A549 (cell line): ENCODE results near the gene DBH.

ENCODE experiments used
- EP300 ChIP-seq, 2 experiments: fragments of >200 bp; sonication (Bioruptor Twin); formaldehyde crosslinking; IDR thresholded peaks; 2 replicates in 1 of 2; 3 replicates in 1 of 2; pipeline ENCODE4 v1.6.1; 2016 to 2017
- ESRRA ChIP-seq: fragments of 150-350 bp; IDR thresholded peaks from 2 replicates; pipeline ENCODE4 v1.6.1; 2014; ENCODE audit warnings: mild to moderate bottlenecking, low read length, borderline replicate concordance
- FOSB ChIP-seq: fragments of 250-450 bp; sonication (Bioruptor Pico); IDR thresholded peaks from 2 replicates; pipeline ENCODE4 v1.5.0; 2020; ENCODE audit warnings: mild to moderate bottlenecking, moderate library complexity
- FOSL2 ChIP-seq, 2 experiments: fragments of 450-650 bp in 1 of 2; fragments of >200 bp in 1 of 2; sonication (Bioruptor Twin) in 1 of 2; formaldehyde crosslinking; IDR thresholded peaks; 2 replicates each; pipeline versions ENCODE4 v1.5.0 to v1.6.1; 2016 to 2020; ENCODE audit warnings: mild to moderate bottlenecking in 1 of 2, moderate library complexity in 1 of 2
- HDAC2 ChIP-seq: fragments of 200-600 bp; sonication (generic); IDR thresholded peaks from 2 replicates; pipeline ENCODE4 v1.6.1; 2016
- JUN ChIP-seq, 2 experiments: fragments of >200 bp; sonication (Bioruptor Twin); formaldehyde crosslinking; IDR thresholded peaks; 2 replicates in 1 of 2; 3 replicates in 1 of 2; pipeline ENCODE4 v1.6.1; 2016 to 2017
- KDM1A ChIP-seq: fragments of 200-600 bp; sonication (generic); IDR thresholded peaks from 2 replicates; pipeline ENCODE4 v1.6.1; 2016; ENCODE audit warnings: low read depth, mild to moderate bottlenecking
- MYC ChIP-seq: IDR thresholded peaks from 2 replicates; pipeline ENCODE4 v1.6.1; 2012; ENCODE audit warnings: mild to moderate bottlenecking, inconsistent platforms, low read length, improper control_type of control experiment, borderline replicate concordance
- NFE2L2 ChIP-seq: fragments of 150-350 bp; conservative IDR thresholded peaks from 2 replicates; pipeline ENCODE4 v1.6.1; 2014; ENCODE audit warnings: low read length
- POLR2A ChIP-seq: IDR thresholded peaks from 2 replicates; pipeline ENCODE4 v1.6.1; 2012; ENCODE audit warnings: mild to moderate bottlenecking, low read length
- RAD21 ChIP-seq, 2 experiments: fragments of >200 bp in 1 of 2; sonication (Bioruptor Twin) in 1 of 2; formaldehyde crosslinking in 1 of 2; IDR thresholded peaks in 1 of 2; conservative IDR thresholded peaks in 1 of 2; 2 replicates in 1 of 2; 3 replicates in 1 of 2; pipeline ENCODE4 v1.6.1; 2012 to 2018; ENCODE audit warnings: inconsistent platforms in 1 of 2
- RCOR1 ChIP-seq: fragments of 150-350 bp; IDR thresholded peaks from 2 replicates; pipeline ENCODE4 v1.6.1; 2014; ENCODE audit warnings: antibody characterized with exemption, low read length, low read depth
- ZC3H11A ChIP-seq: fragments of 450-650 bp; IDR thresholded peaks from 2 replicates; pipeline ENCODE4 v1.6.1; 2014; ENCODE audit warnings: antibody characterized with exemption, mild to moderate bottlenecking
- TF ChIP-seq, protein P1 (sequence below): fragments of >200 bp; sonication (Bioruptor Twin); formaldehyde crosslinking; IDR thresholded peaks from 3 replicates; pipeline ENCODE4 v1.5.1; 2016

DNA sequence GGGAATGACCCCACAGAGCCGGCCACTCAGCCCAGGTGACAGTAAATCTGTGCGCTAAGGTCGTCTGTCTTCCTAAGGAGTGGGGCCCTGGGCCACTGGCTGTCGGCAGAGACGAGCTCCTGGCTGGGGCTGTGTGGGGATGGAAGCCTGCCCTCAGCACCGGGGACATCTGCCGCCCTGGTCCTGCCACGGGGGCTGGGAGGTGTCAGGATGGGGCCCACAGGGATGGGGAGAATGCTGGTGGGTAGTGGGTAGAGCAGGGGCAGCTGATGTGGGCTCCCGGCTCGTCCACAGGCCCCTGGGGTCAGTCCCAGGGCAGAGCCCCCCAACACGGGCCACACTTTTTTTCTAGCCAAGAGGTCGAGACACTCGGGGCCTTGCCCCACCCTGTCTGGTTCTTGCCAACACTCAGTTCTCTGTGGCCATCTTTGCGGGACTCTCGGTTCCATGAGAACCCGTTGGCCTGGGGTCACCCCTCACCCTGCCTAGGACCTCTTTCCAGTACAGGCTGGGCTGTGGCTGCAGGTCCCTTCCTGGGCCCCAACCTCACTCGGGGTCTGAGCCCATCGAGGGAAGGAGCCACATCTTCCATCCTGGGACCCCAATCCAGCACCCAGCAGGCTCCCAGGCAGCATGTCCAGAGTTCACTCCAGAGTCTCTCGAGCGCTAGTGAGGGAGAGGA is 45.0 kb downstream of the DBH start:
- TF ChIP-seq, protein P1, sequence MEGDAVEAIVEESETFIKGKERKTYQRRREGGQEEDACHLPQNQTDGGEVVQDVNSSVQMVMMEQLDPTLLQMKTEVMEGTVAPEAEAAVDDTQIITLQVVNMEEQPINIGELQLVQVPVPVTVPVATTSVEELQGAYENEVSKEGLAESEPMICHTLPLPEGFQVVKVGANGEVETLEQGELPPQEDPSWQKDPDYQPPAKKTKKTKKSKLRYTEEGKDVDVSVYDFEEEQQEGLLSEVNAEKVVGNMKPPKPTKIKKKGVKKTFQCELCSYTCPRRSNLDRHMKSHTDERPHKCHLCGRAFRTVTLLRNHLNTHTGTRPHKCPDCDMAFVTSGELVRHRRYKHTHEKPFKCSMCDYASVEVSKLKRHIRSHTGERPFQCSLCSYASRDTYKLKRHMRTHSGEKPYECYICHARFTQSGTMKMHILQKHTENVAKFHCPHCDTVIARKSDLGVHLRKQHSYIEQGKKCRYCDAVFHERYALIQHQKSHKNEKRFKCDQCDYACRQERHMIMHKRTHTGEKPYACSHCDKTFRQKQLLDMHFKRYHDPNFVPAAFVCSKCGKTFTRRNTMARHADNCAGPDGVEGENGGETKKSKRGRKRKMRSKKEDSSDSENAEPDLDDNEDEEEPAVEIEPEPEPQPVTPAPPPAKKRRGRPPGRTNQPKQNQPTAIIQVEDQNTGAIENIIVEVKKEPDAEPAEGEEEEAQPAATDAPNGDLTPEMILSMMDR, result no peak
- no peak for TF ChIP-seq POLR2A
- TF ChIP-seq ZC3H11A, result no peak
- TF ChIP-seq FOSB (CRISPR knock-in tag), result no peak
- TF ChIP-seq EP300 (IDR thresholded peaks at IDR 0.05), result no peak
- TF ChIP-seq HDAC2, result no peak
- no peak for TF ChIP-seq FOSL2 (IDR thresholded peaks at IDR 0.05)
- no peak for TF ChIP-seq FOSL2 (CRISPR knock-in tag; IDR thresholded peaks at IDR 0.05)
- TF ChIP-seq MYC, result no peak
- no peak for TF ChIP-seq KDM1A
- no peak for TF ChIP-seq RAD21 (conservative IDR thresholded peaks at IDR 0.05 in 1 of 2, IDR thresholded peaks at IDR 0.05 in 1 of 2)
- no peak for TF ChIP-seq RCOR1
- TF ChIP-seq ESRRA, result no peak
- TF ChIP-seq JUN (IDR thresholded peaks at IDR 0.05), result no peak
- no peak for TF ChIP-seq NFE2L2
